DOHH2 (cell line): ENCODE measurements around the gene EPB41L5.

ENCODE experiments used
- EZH2phosphoT487 ChIP-seq: fragments of 200-600 bp; sonication (generic); IDR thresholded peaks from 2 replicates; pipeline ENCODE4 v1.6.1; 2017; ENCODE audit warnings: borderline replicate concordance, mild to moderate bottlenecking, antibody characterized with exemption, low read length, moderate library complexity, mixed read lengths
- TF ChIP-seq, protein P1 (sequence below): fragments of 200-600 bp; sonication (generic); IDR thresholded peaks from one replicate; pipeline ENCODE4 v1.5.1; 2014; ENCODE audit warnings: antibody characterized with exemption, mild to moderate bottlenecking, low read depth, low read length; ENCODE audit not compliant: poor library complexity, severe bottlenecking

DNA sequence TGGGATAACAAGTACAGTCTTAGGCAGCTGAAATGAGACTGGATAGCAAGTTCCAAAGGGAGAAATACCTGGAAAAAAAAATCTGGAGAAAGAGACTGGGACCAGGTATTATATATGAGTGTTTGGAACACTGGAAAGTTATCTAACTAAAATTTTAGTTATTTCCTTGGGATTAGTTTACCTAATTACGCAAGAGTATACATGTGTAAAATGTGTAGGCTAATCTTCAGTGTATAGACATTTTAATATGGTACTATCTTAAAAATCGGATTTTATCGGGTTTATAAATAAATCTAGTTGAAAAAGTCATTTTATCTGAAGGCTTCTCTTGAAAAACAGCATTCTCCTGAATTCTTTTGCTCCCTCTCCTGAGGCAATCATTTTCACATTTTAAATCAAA, 3.9 kb downstream of the EPB41L5 start:
- TF ChIP-seq, protein P1, sequence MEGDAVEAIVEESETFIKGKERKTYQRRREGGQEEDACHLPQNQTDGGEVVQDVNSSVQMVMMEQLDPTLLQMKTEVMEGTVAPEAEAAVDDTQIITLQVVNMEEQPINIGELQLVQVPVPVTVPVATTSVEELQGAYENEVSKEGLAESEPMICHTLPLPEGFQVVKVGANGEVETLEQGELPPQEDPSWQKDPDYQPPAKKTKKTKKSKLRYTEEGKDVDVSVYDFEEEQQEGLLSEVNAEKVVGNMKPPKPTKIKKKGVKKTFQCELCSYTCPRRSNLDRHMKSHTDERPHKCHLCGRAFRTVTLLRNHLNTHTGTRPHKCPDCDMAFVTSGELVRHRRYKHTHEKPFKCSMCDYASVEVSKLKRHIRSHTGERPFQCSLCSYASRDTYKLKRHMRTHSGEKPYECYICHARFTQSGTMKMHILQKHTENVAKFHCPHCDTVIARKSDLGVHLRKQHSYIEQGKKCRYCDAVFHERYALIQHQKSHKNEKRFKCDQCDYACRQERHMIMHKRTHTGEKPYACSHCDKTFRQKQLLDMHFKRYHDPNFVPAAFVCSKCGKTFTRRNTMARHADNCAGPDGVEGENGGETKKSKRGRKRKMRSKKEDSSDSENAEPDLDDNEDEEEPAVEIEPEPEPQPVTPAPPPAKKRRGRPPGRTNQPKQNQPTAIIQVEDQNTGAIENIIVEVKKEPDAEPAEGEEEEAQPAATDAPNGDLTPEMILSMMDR, result no peak
- TF ChIP-seq EZH2phosphoT487, result no peak
